RWPE1 (cell line): ENCODE data around the gene TBK1.

ENCODE experiments used
- CTCF ChIA-PET: fragments of 350-600 bp; sonication (Branson Sonifier 250); formaldehyde crosslinking; extraction: SDS; loops from one replicate; lab custom pipeline; 2021; lab: Yijun Ruan, JAX
- POLR2A ChIA-PET: fragments of 400-600 bp; formaldehyde crosslinking; extraction: SDS; loops from one replicate; lab custom pipeline; 2020; ENCODE audit warnings: antibody characterized with exemption; ENCODE audit not compliant: low non-redundant PET; lab: Yijun Ruan, JAX
- DNase-seq: peaks from one replicate; pipeline ENCODE4 v3.0.0; 2012; ENCODE audit warnings: low spot score
- H3K27ac ChIP-seq: fragments of 450-650 bp; 2 replicates; pipeline ENCODE4 v1.5.1; 2017
- TF ChIP-seq, protein P1 (sequence below): fragments of 450-650 bp; conservative IDR thresholded peaks from 2 replicates; pipeline ENCODE4 v1.5.1; 2017; ENCODE audit warnings: low read depth, mild to moderate bottlenecking

TBK1 gene

DNA sequence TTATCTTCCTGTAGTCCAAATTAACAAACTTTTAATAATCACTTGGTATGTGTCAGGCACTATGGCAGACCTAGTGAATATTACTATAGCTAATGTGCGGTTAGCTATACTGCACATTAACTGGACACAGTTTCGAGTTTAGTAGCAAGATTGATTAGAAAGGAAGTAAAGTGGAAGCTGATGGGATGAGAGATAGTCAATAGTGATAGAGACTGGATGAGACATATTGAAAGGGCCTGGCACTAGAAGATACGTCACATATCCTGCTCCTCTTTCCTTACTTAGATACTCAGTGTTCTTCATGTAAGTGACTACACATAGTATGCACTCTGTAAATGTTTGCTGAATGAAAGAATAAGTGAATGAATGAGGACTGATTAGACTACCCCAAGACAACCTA lies 5.5 kb downstream of the TBK1 start:
- H3K27ac ChIP-seq: no peak overlapping the region
- no peak for DNase-seq
- ChIA-PET CTCF (interaction anchor here (0.5 kb wide), 1 partner anchor 433 kb away, joined by 3 read pairs; no protein-coding TSS in a partner anchor), POLR2A (no interaction called here)
- TF ChIP-seq, protein P1, sequence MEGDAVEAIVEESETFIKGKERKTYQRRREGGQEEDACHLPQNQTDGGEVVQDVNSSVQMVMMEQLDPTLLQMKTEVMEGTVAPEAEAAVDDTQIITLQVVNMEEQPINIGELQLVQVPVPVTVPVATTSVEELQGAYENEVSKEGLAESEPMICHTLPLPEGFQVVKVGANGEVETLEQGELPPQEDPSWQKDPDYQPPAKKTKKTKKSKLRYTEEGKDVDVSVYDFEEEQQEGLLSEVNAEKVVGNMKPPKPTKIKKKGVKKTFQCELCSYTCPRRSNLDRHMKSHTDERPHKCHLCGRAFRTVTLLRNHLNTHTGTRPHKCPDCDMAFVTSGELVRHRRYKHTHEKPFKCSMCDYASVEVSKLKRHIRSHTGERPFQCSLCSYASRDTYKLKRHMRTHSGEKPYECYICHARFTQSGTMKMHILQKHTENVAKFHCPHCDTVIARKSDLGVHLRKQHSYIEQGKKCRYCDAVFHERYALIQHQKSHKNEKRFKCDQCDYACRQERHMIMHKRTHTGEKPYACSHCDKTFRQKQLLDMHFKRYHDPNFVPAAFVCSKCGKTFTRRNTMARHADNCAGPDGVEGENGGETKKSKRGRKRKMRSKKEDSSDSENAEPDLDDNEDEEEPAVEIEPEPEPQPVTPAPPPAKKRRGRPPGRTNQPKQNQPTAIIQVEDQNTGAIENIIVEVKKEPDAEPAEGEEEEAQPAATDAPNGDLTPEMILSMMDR: no peak

DNA sequence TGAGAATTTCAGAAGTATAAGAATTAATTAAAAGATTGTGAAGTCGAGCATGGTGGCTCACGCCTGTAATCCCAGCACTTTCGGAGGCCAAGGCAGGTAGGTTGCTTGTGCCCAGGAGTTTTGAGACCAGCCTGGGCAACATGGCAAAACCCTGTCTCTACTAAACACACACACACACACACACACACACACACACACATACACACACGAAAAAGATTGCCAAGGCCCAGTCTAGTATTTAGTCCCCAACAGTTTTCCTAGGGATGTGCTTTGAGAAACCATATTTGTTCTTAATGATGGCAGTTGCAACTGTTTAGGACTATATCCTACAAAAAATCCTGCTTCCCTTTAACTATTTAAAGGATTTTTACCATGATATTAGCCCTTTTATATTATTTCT lies 6.0 kb downstream of the TBK1 start:
- TF ChIP-seq, protein P1: no peak
- ChIA-PET POLR2A (no interaction called here), CTCF (interaction anchor here (0.5 kb wide), 1 partner anchor 432 kb away, joined by 3 read pairs; no protein-coding TSS in a partner anchor)
- no peak for DNase-seq
- no peak overlapping the region for H3K27ac ChIP-seq

DNA sequence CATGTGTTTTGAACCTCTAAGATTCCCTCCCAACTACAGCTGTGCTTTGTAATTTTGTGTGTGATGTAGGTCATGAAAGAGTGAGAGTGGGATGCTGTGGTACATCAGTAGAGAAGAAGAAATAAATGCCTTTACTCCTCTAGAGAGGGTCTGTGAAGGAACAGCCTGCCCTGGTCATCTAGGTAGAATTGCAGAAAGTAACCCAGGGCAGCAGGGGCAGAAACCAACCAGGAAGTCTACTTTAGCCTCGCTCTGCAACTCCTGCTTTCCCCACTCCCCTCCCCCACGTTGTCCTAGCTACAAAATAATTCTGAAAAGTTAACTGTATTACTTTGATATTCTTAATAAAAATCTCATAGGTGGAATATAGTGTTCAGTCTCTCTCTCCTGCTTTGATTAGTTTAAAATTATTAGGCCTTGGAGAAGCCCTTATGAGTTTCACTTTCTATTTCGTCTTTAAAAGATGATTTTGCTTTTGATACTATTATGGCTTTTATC lies 7.5 kb downstream of the TBK1 start:
- H3K27ac ChIP-seq: no peak overlapping the region
- TF ChIP-seq, protein P1: no peak
- ChIA-PET POLR2A (no interaction called here), CTCF (no interaction called here)
- DNase-seq: no peak

DNA sequence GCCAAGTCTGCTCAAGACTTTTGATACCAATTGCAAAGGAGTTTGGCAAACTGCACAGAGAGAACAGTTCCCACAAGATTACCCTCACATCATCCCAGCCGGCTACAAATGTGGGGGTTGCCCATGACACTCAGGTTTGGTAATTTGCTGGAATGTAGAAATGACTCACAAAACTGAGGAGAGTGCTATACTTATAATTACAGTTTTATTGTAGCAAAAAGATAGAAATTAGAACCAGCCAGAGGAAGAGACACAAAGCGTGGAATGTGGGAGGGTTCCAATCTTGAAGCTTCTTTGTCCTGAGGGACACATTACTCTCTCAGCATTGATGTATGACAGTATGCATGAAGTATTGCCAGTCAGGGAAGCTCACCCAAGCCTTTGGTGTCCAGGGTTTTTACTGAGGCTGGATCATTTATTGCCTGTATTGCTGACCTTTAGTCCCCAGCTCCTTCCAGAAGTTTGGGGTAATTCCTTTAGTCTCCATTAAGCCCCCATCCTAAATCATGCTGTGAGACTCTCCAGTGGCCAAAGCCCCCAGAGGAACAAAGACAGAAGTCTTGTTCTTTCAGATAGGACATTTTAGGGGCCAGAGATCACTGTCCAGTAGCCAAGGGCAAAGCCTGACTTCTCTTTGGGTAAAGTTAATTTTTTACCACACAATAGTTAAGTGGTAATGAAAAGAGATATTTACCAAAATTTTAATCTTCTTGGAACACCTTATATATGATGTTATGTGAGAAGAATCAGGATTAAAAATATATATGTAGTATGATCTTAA lies 9.9 kb downstream of the TBK1 start:
- ChIA-PET POLR2A (no interaction called here), CTCF (interaction anchor here (0.7 kb wide), 1 partner anchor 236 kb away, joined by 4 read pairs; no protein-coding TSS in a partner anchor)
- TF ChIP-seq, protein P1: no peak
- no peak overlapping the region for H3K27ac ChIP-seq
- DNase-seq: peak; percentile 64

DNA sequence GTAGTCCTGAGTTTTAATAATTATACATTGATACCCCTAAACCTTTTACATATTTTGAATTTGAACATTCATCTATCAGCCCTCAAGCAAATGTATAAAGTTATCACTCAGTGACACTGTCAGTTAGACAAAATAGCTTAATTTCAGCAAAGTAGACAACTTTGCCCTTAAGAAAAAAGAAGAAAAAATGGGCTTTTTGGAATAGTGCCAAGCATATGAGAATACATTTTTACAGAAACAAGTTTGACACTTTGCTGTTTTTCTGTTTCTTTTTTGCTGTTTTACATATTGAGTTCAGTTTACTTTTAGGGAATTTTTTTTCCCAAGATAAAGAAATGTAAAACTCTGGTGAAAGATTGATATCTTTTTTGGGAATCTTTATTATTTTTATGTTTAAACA lies 14.3 kb downstream of the TBK1 start:
- CTCF ChIA-PET: no interaction called here
- DNase-seq: no peak
- POLR2A ChIA-PET: no interaction called here
- TF ChIP-seq, protein P1: no peak
- H3K27ac ChIP-seq: no peak overlapping the region

DNA sequence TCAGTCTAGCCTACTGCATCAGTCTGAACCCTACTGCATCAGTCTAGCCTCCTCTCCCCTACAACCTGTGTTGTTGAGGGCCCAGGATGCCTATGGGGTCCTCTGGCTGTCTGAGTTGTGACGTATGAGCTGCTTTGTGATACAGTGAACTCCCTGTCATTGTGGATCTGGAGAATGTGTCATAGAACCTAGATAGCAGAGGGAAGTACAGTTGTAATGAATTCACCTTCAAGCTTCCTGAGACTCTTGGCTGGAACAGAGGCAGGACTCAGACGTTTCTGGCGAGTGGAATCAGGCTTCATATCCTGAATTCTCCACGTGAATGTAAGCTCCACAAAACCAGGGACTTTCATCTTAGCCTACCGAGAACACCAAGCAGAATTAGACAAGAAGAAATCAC lies 17.0 kb downstream of the TBK1 start:
- ChIA-PET CTCF (no interaction called here), POLR2A (no interaction called here)
- TF ChIP-seq, protein P1: no peak
- no peak overlapping the region for H3K27ac ChIP-seq
- DNase-seq: no peak
